NCI-H2107 (cell line): ENCODE data around the gene SYNE2.
"Not testable (repeated sequence)": the region's sequence is repeated elsewhere in the genome, so short reads cannot be mapped to it uniquely, and the experiment has no call there.

Source experiments
- DNase-seq: peaks from one replicate; lab custom pipeline; 2025; lab: John Stamatoyannopoulos, UW

The SYNE2 gene

GRCh38 chr14:64081174-64081746 is 228.5 kb downstream of the SYNE2 start:
- no peak for DNase-seq

GRCh38 chr14:64082837-64083236 is 230.0 kb downstream of the SYNE2 start:
- DNase-seq = no peak

- no peak for DNase-seq
Measured at GRCh38 chr14:64088647-64088964, 235.8 kb downstream of the SYNE2 start.

- DNase-seq = no peak
Measured at GRCh38 chr14:64089920-64090319, 237.1 kb downstream of the SYNE2 start.

GRCh38 chr14:64091217-64091616 is 238.4 kb downstream of the SYNE2 start:
- DNase-seq = no peak

GRCh38 chr14:64092338-64092737 is 239.5 kb downstream of the SYNE2 start:
- DNase-seq = no peak

GRCh38 chr14:64092940-64093339 is 240.1 kb downstream of the SYNE2 start:
- DNase-seq = no peak

GRCh38 chr14:64095620-64096019 is 242.8 kb downstream of the SYNE2 start:
- no peak for DNase-seq

- no peak for DNase-seq
Measured at GRCh38 chr14:64098120-64098519, 245.3 kb downstream of the SYNE2 start.

GRCh38 chr14:64107438-64107837 is 254.6 kb downstream of the SYNE2 start:
- DNase-seq = no peak

- DNase-seq = no peak
Measured at GRCh38 chr14:64109819-64110554, 257.2 kb downstream of the SYNE2 start.

- no peak for DNase-seq
Measured at GRCh38 chr14:64110802-64111201, 258.0 kb downstream of the SYNE2 start.

- DNase-seq = peak; percentile 74
Measured at GRCh38 chr14:64112867-64113678, 260.3 kb downstream of the SYNE2 start.

GRCh38 chr14:64114166-64114565 is 261.4 kb downstream of the SYNE2 start:
- no peak for DNase-seq

GRCh38 chr14:64114796-64115195 is 262.0 kb downstream of the SYNE2 start:
- DNase-seq = no peak

GRCh38 chr14:64115401-64115800 is 262.6 kb downstream of the SYNE2 start:
- DNase-seq = no peak

- DNase-seq = no peak
Measured at GRCh38 chr14:64117671-64118402, 265.0 kb downstream of the SYNE2 start.

- DNase-seq = not testable (repeated sequence)
Measured at GRCh38 chr14:64118403-64118742, 265.6 kb downstream of the SYNE2 start.

GRCh38 chr14:64118892-64119291 is 266.1 kb downstream of the SYNE2 start:
- DNase-seq = no peak

- DNase-seq = no peak
Measured at GRCh38 chr14:64119500-64119899, 266.7 kb downstream of the SYNE2 start.

GRCh38 chr14:64119980-64120379 is 267.2 kb downstream of the SYNE2 start:
- no peak for DNase-seq

- no peak for DNase-seq
Measured at GRCh38 chr14:64123241-64123822, 270.5 kb downstream of the SYNE2 start.
